ENCODE results near the gene CPNE1.

CPNE1 gene

DNA sequence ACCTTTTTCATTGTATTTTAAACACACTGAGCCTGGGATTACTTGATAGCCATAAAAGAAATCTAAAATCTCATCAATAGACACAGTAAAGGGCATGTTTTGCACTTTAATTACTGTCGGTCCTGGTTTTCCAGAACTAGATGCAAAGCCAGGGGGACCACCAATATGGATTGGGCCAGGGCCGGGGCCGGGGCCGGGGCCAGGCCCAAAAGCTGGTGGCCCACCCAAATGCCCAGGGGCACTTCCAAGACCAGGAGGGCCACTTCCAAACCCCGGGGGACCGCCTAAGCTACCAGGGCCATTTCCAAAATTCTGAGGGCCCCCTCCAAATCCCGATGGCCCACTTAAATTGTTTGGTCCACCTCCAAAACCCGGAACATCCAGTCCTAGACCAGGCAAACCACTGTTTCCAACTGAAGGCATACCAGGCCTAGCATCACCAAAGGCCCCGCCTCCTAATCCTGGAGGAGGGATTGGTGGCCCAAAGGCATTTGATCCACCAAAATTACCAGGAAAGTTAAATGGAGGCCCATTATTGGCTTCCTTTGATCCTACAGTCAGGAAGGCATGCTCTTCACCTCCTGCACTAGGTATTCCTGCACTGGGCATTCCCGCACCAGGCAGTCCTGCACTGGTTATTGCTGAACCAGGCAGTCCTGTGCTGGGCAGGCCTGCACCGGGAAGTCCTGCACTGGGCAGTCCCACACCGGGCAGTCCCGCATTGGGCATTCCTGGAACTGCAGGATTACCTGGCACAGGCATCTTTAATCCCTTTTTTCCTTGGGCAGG is 11.9 kb downstream of the CPNE1 start:
- DNase-seq, result no peak

DNA sequence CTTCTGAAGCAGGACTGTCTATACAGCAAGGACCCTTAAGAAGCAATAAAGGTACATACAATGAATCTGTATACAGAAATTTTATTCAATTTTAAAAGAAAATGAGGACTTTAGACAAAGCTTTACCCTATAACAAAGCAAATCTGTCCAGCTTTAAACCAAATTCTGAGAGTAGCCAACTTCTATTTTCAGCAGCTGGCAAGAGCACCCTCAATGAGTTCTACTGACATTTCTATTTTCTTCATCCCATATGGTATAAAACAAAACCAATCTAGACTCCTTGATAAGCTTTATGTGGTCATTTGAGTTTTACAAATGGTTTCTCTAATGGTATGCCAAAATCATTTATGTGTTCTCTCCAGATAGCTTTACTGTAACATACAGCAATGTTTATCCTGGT is 12.7 kb downstream of the CPNE1 start:
- no peak for DNase-seq

DNA sequence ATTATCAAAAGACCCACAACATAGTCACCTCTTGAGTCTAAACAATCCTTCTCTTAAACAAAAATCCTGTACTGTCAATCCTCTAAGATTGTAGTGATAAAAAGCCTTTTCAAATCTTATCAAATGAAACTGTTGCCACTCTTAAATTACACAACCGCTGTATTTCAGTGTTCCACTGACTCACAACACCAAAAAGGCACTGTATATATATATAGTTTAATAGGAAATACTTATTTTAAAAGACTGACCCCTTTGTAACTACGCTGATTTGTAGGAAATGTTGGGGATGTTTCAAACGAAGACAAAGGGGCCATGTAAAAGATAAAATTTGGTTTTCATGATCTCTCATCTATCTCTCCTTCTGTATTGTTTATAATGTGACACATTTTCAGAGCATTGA is 14.1 kb downstream of the CPNE1 start:
- DNase-seq, result no peak

DNA sequence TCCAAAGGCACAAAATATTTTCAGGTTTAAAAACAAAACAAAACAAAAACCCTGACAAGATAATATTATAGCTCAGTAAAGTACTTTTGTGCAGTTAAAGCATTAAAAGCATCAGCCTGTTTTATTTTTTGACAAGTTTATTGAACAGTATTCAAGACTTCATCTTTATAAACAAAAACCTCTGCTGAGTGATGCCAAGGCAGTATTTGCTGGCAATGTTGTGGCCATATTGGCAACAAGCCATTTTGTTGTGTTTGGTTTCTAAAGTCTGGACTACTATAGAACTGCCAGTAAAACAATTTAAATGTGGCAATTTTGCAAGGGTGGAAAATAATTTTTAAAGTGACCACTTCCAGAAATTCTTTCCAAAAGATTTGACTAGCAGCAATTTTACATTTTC is 15.9 kb downstream of the CPNE1 start:
- no peak for DNase-seq

DNA sequence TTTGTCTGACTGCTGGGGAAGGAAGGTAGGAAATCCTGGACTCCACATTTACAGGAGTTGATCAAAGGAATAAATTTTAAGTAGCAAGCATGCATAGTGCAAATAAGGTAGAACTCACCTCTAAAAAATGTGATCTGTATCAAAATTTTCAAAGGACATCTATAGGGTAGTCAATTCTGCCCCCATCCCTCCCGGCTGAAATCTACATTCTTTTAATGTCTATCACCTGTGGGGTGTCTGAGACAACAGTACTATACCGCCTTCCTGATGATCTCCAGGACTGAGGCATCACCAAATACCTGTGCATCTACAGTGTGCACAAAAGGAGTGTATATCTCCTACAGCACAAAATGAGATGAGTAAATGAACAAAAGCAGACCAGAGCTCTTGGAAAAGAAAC is 19.9 kb downstream of the CPNE1 start:
- DNase-seq, result no peak

DNA sequence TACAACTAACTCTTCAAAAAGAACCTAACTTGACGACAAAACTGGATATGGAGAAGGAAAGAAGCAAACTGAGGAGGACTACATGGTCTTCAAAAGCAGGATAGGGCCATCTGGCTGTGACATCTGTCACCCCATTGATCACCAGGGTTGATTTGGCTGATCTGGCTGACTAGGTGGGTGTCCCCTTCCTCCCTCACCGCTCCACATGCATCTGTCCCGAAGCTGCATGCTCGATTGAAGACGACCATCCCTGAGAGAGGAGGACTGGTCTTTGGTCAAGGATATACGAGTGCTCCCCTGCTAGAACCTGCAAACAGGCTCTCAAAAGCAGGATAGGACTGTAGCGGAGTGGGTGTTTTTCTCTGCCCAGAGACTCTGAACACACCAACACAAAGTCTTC is 21.7 kb downstream of the CPNE1 start:
- no peak for DNase-seq

DNA sequence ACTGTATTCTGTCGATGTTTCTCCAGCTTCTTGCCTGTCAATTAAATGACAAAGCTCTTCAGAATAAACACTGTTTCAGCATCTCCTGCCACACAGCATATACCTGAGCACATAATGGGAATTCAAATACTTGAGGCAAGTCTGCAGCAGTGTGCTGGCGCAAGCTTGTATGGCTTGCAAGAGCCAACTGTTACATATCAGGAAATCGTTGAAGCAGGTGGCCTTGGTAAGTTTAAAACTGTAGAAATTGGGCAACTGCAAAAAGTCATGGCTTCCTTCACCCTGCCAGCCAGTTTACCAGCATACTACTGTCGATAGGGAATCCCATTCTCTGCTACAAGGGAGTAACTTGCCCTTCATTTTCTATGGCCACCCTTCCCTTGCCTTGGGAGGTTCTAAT is 23.0 kb downstream of the CPNE1 start:
- no peak for DNase-seq

DNA sequence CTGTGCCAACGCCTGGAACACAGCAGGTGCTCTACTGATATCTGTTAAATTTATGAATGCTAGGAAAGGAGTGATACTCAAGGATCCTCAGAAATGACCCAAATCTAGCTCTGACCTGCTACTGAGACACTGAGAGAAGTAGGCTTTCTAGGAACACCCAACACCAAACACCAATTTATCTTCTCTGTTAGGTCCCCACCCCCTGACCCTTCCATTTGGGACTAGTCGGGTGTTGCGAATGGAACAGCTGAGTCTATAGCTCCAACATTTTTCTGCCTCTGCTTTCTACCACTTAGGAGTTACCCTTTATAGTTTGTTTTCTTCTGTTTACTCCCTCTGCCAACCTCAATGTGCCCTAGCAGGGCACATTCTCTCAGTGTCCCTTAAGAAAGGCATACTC is 24.0 kb downstream of the CPNE1 start:
- DNase-seq, result no peak

DNA sequence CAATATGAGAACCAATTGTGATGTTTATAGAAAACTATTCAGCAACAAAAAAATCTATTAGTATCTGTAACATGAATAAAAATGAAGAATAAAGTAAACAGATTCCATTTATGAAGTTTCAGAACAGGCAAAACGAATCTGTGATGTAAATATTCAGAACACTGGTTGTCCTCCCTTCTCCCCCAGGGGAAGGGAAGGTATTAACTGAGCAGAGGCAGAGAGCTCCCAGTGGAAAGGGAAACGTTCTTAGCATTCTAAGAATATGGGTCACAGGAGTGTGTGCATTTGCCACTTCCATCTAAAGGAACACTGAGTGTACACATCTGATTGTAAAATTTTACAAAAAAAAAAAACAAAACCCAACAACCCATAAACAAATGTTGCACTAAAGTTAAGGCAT is 25.9 kb downstream of the CPNE1 start:
- DNase-seq, result no peak

DNA sequence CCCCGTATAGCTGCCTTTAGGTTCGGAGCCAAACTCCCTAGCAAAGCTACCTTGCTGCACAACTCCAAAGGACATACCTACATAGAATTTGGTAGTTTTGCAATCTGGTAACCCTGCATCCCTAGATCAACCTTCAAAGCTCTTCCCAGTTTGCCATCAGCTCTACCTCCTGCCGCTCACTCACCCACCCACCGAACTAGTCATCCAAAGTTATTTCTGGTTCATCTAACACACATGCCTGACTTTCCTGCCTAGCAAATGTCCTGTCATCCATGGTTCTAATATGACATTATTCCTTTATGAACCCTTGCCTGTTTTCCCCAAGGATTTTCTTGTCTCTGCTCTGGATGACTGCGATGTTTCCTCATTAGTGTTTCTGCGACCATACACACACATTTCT is 27.4 kb downstream of the CPNE1 start:
- no peak for DNase-seq

DNA sequence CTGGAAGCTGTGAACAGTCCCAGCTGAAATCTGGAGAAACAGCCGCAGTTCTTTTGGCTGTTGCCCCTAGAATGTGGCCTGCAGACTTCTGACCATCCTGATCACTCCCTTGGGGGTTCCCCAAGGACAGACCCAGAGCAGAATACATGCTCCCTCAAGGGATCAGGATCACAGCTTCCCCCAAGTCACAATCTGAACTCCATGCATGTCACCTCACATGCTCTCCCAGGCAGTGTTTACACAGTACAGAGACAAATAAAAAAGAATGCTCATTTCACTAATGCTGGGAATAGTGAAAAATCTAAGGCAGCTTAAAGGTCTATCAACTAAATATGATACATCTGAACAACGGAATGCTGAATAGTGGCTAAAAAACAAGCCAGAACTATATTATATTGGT is 28.6 kb downstream of the CPNE1 start:
- no peak for DNase-seq

DNA sequence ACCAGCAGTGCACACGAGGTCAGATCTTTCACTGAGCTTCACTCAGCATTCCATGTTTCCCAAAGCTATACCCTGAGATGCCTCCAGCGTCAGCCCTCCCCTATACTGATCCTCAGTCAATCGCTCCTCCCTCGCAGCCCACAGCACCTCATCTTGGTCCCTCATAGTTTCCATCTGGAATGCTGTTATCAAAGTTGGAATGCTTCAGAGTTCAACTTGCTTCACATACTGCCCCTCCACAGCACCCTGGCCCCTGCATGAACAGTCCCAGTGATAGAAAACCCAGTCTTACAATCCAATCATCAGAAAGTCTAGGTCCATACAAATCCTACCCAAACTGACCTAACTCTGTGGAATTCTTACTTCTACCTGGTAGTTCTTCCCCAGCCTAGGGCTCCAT is 29.0 kb downstream of the CPNE1 start:
- DNase-seq, result no peak

DNA sequence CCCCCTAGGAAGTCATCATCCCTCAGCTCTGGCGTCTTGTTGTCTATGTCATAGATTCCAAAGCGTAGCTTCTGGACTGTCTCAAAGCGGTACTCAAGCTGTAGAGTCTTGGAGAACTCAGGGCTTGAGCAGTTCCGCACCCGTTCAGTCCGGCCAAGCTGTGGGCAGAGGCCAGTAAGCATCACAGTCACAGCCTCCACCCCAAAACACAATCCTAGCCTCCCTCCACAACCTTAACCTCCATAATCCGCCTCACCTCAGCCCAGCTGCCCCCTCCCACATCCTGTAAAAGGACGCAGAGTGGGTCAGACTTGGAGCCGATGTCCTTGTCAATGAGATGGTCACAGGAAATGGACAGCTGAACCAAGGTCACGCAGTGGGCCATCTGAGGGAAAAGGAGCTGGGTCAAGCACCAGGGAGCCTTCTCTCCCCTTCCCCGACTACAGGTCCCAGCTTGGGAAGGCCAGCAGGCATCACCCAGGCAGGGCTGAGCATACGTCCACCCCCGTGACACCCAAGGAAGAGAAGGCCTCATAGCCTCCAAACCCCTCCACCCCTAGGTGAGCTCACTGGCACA is 32.1 kb downstream of the CPNE1 start:
- no peak for DNase-seq

DNA sequence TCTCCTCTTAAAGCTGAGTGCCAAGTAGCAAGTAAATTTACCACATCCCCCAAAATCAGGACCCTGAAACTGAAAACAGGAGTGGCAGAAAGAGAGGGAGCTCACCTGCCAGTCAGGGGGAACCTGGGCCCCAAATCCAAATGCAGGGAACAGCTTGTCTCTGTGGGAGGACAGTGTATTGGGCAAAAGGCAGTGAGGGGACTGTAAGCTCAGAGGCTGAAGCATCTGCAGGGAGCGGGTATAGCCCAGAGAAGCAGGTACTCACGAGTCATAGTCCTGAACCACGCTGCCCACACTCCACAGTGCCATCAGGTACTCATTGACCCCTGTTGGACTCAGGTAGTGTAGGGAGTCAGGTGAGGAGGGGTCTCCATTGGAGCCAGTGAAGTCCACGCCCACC is 34.1 kb downstream of the CPNE1 start:
- no peak for DNase-seq

DNA sequence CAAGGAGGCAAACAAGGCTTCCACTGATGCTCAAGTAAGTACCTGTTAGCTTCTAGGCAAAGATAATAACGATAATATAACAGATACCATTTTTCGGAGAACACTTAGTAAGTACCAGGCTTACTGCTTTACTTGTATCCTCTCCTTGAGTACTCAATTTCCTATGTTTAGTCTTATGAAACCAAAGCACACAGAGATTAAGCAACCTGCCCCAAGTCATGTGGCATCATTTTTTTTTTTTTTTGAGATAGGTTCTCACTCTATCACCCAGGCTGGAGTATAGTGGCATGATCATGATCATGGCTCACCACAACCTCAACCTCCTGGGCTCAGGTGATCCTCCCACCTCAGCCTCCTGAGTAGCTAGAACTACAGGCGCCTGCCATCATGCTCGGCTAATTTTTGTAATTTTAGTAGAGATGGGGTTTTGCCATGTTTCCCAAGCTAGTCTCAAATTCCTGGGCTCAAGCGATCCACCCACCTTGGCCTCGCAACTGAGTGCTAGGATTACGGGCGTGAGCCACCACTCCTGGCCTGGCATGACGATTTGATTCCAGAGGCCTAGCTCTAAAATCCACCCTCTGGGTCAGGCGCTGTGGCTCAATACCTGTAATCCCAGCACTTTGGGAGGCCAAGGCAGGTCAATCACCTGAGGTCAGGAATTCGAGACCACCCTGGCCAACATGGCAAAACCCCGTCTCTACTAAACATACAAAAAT is 35.1 kb downstream of the CPNE1 start:
- DNase-seq, result no peak

DNA sequence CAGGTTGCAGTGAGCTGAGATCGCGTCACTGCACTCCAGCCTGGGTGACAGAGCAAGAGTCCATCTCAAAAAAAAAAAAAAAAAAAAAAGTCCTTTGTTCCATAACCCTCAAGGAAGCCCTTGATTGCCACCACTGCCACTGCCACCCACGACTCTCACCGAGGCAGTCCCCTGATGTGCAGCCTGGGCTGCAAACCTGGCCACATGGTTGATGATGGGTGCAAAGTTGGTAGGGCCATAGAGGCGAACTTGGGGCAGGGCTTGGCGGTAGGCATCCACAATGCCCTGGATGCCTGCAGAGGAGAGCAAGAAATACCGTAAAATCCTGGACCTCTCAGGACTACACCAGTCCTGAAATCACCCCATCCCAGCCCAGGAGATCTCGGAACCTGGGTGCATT is 37.6 kb downstream of the CPNE1 start:
- no peak for DNase-seq

DNA sequence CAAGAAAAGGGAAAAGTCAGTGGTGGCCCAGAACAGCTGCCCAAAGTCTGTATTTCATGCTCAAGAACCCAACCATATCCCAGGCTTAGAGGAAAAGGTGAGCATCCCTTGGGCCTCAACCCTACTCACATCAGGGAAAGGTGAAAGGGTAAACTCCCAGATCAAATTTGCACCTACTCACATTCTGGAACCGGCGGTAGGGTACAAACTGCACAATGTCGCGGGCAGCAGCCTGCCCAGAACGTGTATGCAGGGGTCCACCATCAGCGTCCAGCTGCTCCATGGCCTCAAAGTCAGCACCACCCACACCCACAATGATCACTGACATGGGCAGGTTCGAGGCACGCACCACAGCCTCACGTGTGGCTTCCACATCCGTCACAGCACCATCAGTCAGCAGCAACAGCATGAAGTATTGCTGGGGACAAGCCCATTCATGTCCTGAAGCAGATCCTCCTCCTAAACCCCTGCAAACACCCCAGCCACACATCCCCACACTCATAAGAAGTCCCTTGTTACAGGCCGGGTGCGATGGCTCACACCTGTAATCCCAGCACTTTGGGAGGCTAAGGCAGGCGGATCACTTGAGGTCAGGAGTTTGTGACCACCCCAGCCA is 38.2 kb downstream of the CPNE1 start:
- DNase-seq, result no peak

DNA sequence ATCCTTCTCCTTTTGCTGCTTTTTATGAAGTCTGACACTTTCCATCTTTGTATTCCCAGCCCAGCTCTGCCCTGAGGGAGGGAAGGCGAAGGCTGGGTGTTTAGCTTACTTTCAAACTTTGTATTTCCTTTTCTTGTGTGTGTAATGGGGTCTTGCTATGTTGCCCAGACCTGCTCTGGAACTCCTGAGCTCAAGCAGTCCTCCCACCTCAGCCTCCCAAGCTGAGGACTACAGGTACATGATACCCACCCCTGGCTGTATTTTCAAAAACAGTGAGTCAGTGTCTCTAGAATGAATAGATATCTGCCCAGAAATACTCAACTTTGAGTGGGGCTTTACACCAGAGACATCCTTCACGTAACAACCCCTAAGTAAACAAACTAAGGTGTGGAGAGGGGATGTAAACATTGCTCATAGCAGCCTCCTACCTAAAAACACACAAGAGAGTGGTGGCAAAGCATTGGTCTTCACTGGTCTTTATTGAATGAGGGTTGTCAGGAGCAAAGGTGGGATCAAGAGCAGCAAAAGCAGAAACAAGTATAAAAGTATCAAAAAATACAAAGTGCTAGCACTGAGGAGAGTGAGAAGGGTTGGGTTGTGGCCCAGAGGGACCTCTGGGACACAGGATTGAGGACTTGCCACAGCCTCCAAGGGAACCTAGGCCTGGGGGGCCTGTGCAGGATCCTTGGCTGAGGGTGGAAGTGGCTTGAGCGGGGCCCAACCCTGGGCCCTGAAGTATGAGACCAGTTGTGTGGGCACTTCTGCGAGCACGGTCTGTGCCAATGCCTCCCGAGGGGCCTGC is 38.9 kb downstream of the CPNE1 start:
- DNase-seq, result no peak

DNA sequence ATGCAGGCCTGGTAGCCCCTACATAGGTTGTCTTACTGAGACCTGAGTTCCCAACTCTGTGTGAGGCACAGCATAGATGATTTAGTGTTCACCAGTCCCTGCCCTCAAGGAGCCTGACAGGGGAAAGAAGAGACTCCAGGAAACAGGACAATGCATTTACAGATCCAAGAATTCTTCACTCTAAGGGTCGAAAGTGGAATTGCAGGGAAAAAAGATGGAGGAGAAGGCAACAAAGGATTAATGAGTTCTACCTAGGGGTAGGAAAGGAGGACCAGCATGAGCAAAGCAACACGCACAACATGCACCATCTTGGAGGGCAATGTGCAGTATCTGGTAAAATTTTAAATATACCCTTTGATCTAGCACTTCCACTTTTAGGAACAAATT is 43.1 kb downstream of the CPNE1 start:
- no peak for DNase-seq

DNA sequence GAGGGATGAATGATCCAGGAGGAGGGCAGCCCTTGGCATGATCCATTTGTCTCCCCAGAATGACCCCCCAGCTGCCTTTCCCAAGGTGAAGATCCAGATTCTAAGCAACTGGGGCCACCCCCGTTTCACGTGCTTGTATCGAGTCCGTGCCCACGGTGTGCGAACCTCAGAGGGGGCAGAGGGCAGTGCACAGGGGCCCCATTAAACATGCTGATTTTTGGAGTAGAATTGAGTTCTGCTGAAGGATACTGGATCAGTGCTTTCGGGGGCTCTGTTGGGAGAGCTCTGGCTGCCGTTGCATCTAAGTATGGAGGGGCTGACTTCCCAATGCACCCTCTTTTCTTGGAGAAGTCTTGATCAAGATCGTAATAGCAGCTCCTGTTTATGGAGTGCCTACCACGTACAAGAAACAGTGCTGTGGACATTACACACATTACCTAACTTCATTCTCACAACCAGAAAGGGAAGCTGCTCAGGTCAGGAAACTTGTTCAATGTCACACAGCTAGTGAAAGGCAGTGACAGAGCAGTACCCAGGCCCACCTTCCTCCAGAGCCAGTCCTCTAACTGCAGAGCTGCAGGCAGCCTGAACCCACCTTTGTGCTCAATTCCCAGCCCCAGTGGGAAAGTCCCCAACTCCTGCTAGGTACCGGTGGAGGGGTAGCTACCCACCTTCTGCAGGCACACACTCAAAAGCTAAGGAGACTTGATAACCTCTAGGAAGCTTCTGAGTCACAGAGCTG is 43.7 kb downstream of the CPNE1 start:
- no peak for DNase-seq

DNA sequence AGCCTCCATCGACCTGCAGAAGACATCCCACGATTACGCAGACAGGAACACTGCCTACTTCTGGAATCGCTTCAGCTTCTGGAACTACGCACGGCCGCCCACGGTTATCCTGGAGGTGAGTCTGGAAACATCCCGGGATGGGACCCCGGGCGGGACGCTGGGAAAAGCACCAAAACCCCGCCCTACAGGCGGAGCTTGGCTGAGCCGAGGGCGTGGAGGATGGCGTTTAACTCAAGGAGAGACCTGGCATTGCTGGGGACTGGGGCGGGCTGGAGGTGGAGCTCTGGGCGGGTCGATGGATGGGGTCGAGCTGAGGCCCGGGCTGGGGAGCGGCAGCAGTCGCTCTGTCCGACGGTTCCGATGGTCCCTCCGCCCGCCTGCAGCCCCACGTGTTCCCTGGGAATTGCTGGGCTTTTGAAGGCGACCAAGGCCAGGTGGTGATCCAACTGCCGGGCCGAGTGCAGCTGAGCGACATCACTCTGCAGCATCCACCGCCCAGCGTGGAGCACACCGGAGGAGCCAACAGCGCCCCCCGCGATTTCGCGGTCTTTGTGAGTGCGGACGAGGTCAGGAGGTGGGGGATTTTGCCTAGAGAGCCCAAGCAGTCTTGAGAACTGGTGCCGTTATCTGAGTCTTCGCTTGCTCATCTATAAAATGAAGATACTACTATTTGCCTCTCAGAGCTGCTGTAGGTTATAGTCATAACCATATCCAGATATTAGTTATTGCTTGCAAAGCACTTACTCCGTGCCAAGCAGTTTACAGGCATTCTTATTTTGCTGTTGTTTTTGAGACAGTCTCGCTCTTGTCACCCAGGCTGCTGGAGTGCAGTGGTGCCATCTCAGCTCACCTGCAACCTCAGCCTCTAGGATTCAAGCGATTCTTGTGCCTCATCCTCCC is 45.3 kb downstream of the CPNE1 start:
- peak; percentile 77 for DNase-seq
